ENCODE results near the gene TSPAN18.

Gene TSPAN18

DNA sequence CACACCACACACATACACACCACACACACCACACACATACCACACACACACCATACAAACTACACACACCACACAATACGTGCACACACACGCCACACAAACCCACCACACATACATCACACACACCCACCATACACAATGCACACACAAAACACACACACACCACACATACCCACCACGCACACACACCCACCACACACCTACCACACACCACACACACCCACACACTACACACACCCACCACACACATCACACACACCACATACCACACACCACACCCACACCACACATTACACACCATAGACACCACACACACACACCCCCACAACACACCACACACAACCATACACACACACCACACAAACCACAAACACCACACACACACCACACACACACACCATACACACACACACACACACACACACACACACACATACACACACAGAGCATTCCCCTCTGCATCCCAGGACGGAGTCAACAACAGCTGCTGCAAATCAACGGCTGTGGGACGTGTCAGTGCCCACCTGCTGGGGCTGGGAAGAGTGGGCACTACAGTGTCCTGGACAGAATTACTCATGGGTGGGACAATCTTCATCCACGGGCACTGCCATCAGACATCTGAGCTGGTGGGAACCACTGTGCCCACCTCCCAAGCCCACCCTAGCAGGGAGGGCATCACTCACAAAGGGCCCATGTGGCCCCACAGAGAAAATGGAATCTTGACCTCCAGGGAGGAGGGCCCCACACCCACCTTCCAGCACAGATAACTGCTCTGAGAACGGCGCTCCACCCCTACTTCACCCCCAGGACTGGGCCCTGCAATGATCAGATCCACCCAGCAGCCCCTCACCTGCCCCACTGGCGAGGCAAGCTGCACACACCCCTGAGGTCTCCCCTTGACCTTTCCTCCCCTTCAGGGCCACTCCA, 215.5 kb downstream of the TSPAN18 start:
- DNase-seq (ENCODE audit: low spot score), result no peak

GRCh38 chr11:44943118-44943517, 216.4 kb downstream of the TSPAN18 start:
- DNase-seq (ENCODE audit: low spot score), result peak; percentile 83

DNA sequence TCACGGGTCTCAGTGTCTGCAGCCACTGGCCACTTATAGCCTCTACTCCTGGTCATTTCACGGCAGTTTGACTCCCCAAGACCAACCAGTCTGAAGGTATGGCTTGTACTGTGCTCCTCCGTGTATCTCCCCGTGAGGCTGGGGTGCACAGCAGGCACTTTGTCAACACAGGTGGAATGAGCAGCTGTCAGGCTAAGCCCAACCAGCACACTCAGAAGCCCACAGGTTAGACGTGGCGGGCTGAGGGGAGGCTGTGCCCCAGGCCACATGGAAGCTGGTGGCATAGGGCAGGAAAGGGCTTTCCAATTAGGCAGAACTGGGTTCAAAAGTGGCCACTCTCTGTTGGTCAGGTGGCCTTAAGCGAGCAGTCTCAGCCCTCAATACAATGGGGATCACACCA, 216.9 kb downstream of the TSPAN18 start:
- DNase-seq (ENCODE audit: low spot score), result no peak

GRCh38 chr11:44944181-44944852, 217.6 kb downstream of the TSPAN18 start:
- no peak for DNase-seq (ENCODE audit: low spot score)

DNA sequence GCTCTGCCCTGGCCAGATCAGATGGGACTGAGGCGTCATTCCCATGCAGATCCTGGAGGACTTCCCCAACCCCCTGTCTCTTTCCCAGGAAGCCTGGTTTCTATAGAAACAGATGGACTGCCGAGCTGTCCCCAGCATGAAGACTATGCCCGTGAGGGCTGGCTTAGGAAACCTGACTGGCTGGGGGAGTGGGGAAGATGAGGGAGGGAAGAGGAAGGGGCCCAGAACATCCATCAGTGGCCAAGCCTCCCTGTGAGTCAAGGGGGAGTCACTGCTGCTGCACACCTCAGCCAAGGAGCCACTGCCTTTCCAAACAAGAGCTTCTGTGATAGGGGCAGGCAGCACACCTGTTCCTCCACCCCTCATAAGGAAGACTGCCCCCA, 218.1 kb downstream of the TSPAN18 start:
- no peak for DNase-seq (ENCODE audit: low spot score)

DNA sequence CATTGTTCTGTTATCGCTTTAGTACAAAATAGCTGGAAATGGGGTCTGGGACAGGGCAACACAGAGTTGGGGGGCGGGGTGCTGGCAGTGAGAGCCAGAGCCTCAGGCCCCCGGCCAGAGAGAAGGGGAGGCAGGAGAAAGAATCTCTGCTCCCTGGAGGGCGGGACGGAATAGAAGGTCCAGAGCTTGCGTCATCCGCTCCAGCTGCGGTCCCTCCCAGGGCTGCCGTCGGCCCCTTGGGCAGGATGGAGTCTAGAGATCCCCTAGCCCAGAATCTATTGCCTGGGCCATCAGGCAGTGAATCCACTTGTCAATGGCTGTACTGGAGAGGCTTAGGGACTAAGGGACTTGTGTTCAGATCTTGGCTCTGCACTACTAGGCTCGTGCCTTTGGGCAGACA, 218.9 kb downstream of the TSPAN18 start:
- no peak for DNase-seq (ENCODE audit: low spot score)

GRCh38 chr11:44946263-44946662, 219.5 kb downstream of the TSPAN18 start:
- no peak for DNase-seq (ENCODE audit: low spot score)

- no peak for DNase-seq (ENCODE audit: low spot score)
Measured at GRCh38 chr11:44947114-44947513, 220.4 kb downstream of the TSPAN18 start.

- DNase-seq (ENCODE audit: low spot score), result no peak
Measured at GRCh38 chr11:44948155-44948554, 221.4 kb downstream of the TSPAN18 start.

DNA sequence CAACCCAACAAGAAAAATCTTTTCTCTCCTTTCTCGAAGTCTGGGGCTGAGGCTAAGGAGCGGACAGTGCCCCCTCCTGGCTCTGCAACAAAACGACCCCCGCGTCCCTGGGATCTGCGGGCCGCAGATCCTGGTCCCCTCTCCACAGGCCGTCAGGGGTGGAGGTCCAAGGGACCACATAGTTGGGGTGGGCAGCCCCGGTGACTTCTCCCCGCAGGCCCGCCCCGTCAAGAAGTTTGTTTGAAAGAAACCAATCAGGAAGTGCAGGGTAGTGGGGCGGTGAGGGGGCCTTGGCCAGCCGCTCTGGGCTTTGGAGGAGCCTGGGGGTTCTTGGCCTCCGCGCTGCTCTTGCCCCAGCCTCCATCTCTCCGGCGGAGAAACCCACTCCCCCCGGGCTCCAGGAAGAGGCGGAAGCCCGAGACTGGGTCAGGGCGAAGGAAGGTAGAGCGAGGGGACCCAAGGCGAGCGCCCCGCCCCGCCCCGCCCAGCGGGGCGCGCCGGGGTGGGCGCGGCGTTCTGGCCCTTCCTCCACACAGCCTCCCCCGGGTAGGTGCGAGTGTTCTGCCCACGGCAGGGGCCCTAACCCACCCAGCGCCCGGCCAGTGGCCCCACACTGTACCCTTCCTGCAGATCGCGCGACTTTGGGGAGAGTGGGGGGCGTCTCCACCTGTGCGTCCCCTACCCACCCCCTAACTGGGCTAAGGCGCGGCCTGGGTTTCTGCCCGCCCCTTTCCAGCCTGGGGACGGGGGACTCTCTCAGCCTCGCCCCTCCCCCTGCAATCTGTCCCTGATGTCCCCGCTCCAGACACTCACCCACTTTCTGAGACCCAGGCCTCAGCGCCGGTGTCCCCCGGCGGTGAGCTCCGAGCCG, 222.6 kb downstream of the TSPAN18 start:
- DNase-seq (ENCODE audit: low spot score), result peak; percentile 60

DNA sequence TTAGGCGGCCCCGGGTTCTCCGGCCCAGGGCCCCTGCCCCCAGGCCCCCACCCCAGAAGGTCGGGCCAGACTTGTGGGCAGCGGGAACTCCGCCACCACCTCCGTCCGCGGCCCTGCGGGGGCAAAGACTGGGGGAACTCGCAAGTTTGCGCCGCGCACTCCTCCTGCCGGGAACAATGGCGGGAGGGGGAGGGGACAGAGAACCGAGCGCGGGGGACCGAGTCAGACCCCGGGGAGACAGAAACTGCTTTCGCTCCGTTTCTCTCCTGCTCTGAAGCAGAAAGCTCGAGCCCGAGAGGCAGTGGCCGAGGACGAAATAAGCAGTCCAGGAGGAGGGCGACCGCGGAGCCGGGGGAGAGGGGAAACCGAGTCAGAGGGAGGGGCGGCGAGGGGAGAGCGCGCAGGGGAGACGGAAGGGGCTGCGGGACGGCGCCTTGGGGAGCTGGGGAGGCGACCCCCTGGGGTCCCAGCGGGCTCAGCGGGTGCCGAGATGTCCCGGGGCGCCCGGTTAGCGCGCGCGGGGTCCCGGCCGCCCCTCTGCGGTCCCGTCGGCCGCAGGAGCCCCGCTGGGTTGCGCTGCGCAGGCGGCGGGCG, 223.4 kb downstream of the TSPAN18 start:
- no peak for DNase-seq (ENCODE audit: low spot score)

DNA sequence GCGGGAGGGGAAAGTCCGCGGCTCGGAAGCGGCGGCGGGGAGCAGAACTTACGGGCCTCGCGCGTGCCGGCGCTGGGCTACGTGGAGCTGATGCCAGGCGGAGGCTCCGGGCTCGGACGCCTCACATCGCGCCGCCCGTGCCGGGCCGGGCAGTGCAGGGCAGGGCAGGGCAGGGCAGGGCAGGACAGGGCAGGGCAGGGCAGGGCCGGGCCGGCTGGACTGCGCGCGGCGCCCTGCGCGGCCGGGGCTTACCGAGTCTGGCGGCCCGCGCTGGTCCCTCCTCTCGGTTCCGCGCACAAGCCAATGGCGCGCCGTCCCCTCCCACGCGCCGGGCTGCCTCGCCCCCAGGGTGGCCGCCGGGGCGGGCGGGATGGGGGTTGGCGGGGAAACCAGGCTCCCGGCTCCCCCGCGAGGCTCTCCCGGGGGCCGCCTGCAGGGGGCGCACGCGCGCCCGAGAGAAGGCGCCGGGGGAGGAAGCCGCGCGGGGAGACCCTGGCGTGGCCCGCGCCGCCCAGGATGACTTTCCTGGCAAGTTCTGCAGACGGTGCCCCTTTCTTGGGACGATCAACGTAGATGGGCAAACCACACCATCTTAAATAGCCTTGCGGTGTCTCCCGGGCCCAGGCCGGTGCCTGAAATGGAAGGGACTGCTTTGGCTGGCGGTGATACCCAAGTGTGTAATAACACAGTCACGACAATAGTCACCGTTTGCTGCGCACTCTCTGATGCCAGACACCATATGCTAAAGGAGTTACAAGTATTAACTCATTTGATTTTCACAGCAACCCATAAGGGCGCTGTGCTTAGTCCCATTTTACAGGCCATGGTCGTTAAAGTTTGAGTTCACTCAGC, 224.1 kb downstream of the TSPAN18 start, which contains the start of gene TP53I11:
TSS of gene TP53I11 (minus strand) at position 259 of the 852 bp plus-strand sequence. CDS start 12,548 bp downstream, outside the sequence.
- DNase-seq (ENCODE audit: low spot score), result peak; percentile 71

DNA sequence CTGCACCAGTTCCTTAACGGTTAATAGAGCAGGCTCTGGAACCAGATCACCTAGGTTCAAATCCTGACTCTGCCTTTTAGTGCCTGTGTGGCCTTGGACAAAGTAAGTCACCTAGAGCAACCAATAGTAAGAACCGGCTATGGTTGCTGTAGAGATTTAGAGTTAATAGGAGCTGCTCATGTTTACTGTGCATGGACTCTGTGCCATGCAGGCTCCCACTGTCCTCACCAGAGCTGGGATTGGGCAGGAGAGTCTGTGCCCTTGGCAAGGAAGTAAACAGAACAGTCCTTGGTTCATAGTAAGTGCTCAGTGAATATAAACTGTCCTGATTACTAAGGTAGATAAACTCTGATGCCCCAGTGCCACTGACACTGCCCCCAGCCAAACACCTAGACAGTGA, 225.3 kb downstream of the TSPAN18 start:
- DNase-seq (ENCODE audit: low spot score), result no peak

GRCh38 chr11:44952500-44953260, 225.9 kb downstream of the TSPAN18 start:
- DNase-seq (ENCODE audit: low spot score), result no peak

- DNase-seq (ENCODE audit: low spot score), result no peak
Measured at GRCh38 chr11:44954051-44954906, 227.5 kb downstream of the TSPAN18 start.

DNA sequence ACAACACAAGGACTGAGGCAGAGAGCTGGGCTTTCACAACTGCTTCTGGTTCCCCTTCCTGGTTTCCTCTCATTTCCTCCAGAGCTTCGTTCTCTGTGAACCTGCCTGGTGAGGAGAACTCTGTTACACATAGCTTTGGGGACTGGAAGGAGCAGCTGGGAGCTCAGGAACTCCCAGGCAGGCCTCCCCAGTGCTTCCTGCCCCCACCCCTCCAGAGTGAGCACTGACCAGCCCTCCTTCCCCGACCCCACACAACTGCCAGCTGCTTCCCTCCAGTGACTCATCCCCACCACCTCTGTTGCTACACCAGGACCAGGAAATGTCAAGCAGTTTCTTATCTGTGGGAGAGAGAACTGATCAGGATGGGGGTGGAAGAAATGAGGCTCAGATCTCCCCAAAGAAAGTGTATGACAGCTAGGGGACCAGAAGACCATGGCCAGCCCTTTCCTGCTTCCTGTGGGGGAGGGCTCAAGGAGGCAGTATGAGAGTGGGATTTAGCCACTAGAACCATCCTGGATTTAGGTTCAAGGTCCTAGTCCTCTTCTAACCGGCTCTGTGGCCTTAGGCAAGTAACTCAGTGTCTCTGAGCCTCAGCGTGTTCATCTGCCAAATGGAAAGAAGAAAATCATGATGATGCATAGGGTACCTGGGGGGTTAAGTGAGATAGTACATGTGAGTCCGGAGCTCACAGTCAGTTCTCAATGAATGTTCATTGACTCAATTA, 228.4 kb downstream of the TSPAN18 start:
- no peak for DNase-seq (ENCODE audit: low spot score)

- DNase-seq (ENCODE audit: low spot score), result no peak
Measured at GRCh38 chr11:44957040-44957515, 230.3 kb downstream of the TSPAN18 start.
